ENCODE results near the gene ZNF488.

DNA sequence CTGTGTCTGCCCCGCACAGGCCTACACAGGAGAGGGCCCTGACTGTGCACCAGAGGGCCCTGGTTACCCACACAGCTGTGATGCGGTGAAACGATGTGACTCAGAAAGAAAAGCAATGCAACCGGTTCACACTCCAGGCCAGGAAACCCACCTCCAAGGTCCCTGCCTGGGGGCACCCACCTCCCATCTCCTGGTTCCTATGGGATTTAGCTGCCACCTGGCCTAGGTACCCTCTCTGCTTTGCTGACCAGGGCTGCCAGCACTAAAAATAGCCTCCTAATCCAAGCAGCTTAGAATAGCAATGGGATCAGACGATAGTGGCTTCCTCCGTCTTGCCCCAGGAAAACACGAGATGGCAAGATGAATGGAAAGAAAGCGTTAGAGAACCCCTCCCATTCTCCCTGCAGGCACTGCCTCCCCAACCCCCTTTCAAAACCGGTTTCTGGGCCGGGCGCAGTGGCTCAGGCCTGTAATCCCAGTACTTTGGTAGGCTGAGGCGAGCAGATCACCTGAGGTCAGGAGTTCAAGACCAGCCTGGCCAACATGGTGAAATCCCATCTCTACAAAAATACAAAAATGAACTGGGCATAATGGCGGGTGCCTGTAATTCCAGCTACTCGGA lies 23.6 kb downstream of the ZNF488 start:
- TF ChIP-seq EP300 (IDR thresholded peaks at IDR 0.05; ENCODE audit: borderline replicate concordance in 1 of 2, low read depth in 1 of 2, low read length in 1 of 2) (no peak), JUND (IDR thresholded peaks at IDR 0.05) (no peak), GATA2 (CRISPR knock-in tag; IDR thresholded peaks at IDR 0.05) (no peak), SIN3A (IDR thresholded peaks at IDR 0.05; ENCODE audit: borderline replicate concordance, low read depth, low read length) (no peak), FOXM1 (IDR thresholded peaks at IDR 0.05; ENCODE audit: low read depth) (no peak), TAF1 (IDR thresholded peaks at IDR 0.05; ENCODE audit: borderline replicate concordance, low read depth, low read length) (no peak), POLR2AphosphoS5 (IDR thresholded peaks at IDR 0.05; ENCODE audit: low read depth, low read length) (no peak), FOSL2 (IDR thresholded peaks at IDR 0.05; ENCODE audit: borderline replicate concordance, low read depth) (no peak), YY1 (IDR thresholded peaks at IDR 0.05; ENCODE audit: low read depth) (no peak), SMC3 (IDR thresholded peaks at IDR 0.05; ENCODE audit: low read depth, low read length) (no peak)
- TF ChIP-seq, protein P1, sequence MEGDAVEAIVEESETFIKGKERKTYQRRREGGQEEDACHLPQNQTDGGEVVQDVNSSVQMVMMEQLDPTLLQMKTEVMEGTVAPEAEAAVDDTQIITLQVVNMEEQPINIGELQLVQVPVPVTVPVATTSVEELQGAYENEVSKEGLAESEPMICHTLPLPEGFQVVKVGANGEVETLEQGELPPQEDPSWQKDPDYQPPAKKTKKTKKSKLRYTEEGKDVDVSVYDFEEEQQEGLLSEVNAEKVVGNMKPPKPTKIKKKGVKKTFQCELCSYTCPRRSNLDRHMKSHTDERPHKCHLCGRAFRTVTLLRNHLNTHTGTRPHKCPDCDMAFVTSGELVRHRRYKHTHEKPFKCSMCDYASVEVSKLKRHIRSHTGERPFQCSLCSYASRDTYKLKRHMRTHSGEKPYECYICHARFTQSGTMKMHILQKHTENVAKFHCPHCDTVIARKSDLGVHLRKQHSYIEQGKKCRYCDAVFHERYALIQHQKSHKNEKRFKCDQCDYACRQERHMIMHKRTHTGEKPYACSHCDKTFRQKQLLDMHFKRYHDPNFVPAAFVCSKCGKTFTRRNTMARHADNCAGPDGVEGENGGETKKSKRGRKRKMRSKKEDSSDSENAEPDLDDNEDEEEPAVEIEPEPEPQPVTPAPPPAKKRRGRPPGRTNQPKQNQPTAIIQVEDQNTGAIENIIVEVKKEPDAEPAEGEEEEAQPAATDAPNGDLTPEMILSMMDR (IDR thresholded peaks at IDR 0.05): no peak
- TF ChIP-seq, protein P2, sequence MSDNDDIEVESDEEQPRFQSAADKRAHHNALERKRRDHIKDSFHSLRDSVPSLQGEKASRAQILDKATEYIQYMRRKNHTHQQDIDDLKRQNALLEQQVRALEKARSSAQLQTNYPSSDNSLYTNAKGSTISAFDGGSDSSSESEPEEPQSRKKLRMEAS (IDR thresholded peaks at IDR 0.05; ENCODE audit: low read depth): no peak
- TF ChIP-seq, protein P3, sequence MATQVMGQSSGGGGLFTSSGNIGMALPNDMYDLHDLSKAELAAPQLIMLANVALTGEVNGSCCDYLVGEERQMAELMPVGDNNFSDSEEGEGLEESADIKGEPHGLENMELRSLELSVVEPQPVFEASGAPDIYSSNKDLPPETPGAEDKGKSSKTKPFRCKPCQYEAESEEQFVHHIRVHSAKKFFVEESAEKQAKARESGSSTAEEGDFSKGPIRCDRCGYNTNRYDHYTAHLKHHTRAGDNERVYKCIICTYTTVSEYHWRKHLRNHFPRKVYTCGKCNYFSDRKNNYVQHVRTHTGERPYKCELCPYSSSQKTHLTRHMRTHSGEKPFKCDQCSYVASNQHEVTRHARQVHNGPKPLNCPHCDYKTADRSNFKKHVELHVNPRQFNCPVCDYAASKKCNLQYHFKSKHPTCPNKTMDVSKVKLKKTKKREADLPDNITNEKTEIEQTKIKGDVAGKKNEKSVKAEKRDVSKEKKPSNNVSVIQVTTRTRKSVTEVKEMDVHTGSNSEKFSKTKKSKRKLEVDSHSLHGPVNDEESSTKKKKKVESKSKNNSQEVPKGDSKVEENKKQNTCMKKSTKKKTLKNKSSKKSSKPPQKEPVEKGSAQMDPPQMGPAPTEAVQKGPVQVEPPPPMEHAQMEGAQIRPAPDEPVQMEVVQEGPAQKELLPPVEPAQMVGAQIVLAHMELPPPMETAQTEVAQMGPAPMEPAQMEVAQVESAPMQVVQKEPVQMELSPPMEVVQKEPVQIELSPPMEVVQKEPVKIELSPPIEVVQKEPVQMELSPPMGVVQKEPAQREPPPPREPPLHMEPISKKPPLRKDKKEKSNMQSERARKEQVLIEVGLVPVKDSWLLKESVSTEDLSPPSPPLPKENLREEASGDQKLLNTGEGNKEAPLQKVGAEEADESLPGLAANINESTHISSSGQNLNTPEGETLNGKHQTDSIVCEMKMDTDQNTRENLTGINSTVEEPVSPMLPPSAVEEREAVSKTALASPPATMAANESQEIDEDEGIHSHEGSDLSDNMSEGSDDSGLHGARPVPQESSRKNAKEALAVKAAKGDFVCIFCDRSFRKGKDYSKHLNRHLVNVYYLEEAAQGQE (IDR thresholded peaks at IDR 0.05; ENCODE audit: low read depth, low read length): no peak
- TF ChIP-seq, protein P4, sequence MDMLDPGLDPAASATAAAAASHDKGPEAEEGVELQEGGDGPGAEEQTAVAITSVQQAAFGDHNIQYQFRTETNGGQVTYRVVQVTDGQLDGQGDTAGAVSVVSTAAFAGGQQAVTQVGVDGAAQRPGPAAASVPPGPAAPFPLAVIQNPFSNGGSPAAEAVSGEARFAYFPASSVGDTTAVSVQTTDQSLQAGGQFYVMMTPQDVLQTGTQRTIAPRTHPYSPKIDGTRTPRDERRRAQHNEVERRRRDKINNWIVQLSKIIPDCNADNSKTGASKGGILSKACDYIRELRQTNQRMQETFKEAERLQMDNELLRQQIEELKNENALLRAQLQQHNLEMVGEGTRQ (IDR thresholded peaks at IDR 0.05; ENCODE audit: borderline replicate concordance, low read depth, low read length): no peak
